ENCODE results near the gene PLEKHA8.

Gene PLEKHA8

DNA sequence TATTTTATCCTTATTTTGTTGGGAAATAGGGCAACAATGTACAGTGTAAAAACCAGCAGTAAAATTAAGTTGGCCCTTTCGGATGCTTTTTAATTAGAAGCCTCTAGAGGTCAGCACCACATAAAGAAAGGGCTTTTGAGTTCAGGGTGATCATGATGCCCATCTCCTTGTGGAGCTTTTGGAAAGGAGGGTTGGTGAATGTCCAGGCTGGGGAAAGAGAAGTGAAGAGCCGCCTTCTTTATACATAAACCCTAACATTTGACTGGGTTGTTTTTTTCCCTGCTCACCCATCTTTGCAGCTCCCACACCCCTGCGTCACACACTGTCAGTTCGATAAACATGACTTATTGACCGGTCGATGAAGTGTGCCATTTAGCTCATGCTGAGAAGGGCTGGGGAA, 136.4 kb downstream of the PLEKHA8 start:
- FAIRE-seq (peak; percentile 72), DNase-seq (ENCODE audit: insufficient read length, low spot score) (peak; percentile 38)

GRCh38 chr7:30165590-30165989, 137.4 kb downstream of the PLEKHA8 start:
- FAIRE-seq = no peak
- no peak for DNase-seq (ENCODE audit: insufficient read length, low spot score)

GRCh38 chr7:30166155-30166840, 138.1 kb downstream of the PLEKHA8 start:
- no peak for DNase-seq (ENCODE audit: insufficient read length, low spot score)
- no peak for FAIRE-seq

GRCh38 chr7:30166841-30167235, 138.6 kb downstream of the PLEKHA8 start:
- DNase-seq (ENCODE audit: insufficient read length, low spot score) (no peak), FAIRE-seq (no peak)

GRCh38 chr7:30167901-30168300, 139.7 kb downstream of the PLEKHA8 start:
- FAIRE-seq = no peak
- DNase-seq (ENCODE audit: insufficient read length, low spot score) = no peak

DNA sequence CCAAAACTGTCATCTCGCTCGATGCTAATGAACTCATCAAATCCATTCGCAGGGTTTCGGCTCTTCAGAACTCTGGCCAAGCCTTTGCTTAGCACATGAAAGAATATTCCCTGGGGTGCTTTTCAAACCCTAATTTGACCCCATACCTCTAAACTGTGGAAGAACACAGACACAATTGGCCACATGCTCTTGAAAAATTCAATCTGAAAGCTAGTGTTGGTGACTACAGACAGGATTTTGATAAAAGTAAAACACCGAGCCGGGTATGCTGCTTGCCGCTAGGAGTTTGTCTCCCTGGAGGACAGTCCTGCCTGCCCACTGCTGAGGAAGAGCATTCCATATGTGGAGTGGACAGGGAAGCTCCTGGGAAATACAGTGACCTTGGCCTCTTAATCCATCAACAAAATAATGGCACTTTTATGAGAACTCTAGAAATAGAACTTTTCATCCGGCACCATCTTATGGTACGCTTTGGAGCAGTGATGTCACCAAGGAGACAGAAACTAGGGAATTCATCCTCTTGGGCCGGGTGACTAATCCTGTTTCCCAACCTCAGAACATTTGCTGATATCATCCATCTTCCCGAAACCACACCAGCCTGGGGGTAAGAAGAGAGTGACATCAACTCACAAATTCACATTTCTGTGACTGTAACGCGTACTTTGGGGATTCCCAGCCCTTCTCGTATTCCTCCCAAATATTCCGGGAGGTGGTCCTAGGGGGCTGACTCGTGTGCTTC, 140.8 kb downstream of the PLEKHA8 start:
- FAIRE-seq (no peak), DNase-seq (ENCODE audit: insufficient read length, low spot score) (no peak)

- DNase-seq (ENCODE audit: insufficient read length, low spot score) (no peak), FAIRE-seq (no peak)
Observed at GRCh38 chr7:30169579-30169978, 141.4 kb downstream of the PLEKHA8 start.

- FAIRE-seq (no peak), DNase-seq (ENCODE audit: insufficient read length, low spot score) (no peak)
Observed at GRCh38 chr7:30170476-30171205, 142.4 kb downstream of the PLEKHA8 start.

GRCh38 chr7:30171766-30172447, 143.7 kb downstream of the PLEKHA8 start:
- FAIRE-seq (no peak), DNase-seq (ENCODE audit: insufficient read length, low spot score) (no peak)

GRCh38 chr7:30172451-30172850, 144.2 kb downstream of the PLEKHA8 start:
- no peak for FAIRE-seq
- DNase-seq (ENCODE audit: insufficient read length, low spot score) = no peak

GRCh38 chr7:30173058-30173897, 145.1 kb downstream of the PLEKHA8 start:
- FAIRE-seq = no peak
- no peak for DNase-seq (ENCODE audit: insufficient read length, low spot score)

GRCh38 chr7:30175180-30175579, 147.0 kb downstream of the PLEKHA8 start:
- FAIRE-seq (no peak), DNase-seq (ENCODE audit: insufficient read length, low spot score) (no peak)

GRCh38 chr7:30175636-30176147, 147.5 kb downstream of the PLEKHA8 start:
- FAIRE-seq = no peak
- no peak for DNase-seq (ENCODE audit: insufficient read length, low spot score)

GRCh38 chr7:30176463-30177109, 148.4 kb downstream of the PLEKHA8 start:
- no peak for DNase-seq (ENCODE audit: insufficient read length, low spot score)
- FAIRE-seq = no peak

- FAIRE-seq = no peak
- DNase-seq (ENCODE audit: insufficient read length, low spot score) = no peak
Observed at GRCh38 chr7:30177186-30177585, 149.0 kb downstream of the PLEKHA8 start.

DNA sequence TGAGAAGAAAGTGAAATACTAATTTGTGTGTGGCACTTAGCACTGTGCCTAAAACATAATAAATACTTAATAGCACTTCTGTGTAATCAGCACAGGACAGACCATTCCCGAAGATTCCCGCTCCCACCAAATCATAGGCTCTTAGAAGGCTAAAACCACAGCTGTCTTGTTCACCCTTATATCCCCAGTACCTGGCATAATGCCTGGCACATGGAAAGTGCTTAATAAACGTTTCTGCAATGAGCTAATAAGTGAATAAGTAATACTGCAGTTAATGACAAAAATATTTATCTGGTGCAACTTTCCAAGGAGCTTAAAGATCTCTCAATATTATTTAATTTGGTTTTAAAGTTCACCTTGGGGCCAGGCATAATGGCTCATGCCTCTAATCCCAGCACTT, 149.8 kb downstream of the PLEKHA8 start:
- no peak for DNase-seq (ENCODE audit: insufficient read length, low spot score)
- FAIRE-seq = no peak

GRCh38 chr7:30178748-30179436, 150.7 kb downstream of the PLEKHA8 start:
- FAIRE-seq (peak; percentile 96), DNase-seq (ENCODE audit: insufficient read length, low spot score) (peak; percentile 36)
